ENCODE results near the gene IDH2. TPM values are rescaled to one million over a fixed set of nuclear protein-coding genes. Genes with fewer than 3 reads are reported as not detected.

Gene IDH2
- total RNA-seq, 1 experiment from 2014 or later, result 53.3 TPM

- Mint-ChIP-seq H3K27ac (peak overlapping the region; percentile 19; the same call in 1 of the 2 replicates), H3K4me3 (no peak overlapping the region), H3K27me3 (ENCODE audit: low read depth) (no peaks in the 10 kb centered on the region), H3K4me1 (peaks cover 56% of the 10 kb centered on the region), H3K9me3 (no peaks in the 10 kb centered on the region), H3K36me3 (no peaks in the 10 kb centered on the region; the same call in 1 of the 2 replicates)
- ChIA-PET POLR2A (interaction anchor here (1.8 kb wide), 1 partner anchor 33 kb away, joined by 4 read pairs; the partner anchor contains the start of gene ZNF710), CTCF (interaction anchor here (1.0 kb wide), 1 partner anchor 9 kb away, joined by 3 read pairs; no protein-coding TSS in a partner anchor)
- TF ChIP-seq NR1H2 (CRISPR knock-in tag; IDR thresholded peaks at IDR 0.05) (no peak), FOXJ3 (CRISPR knock-in tag; IDR thresholded peaks at IDR 0.05; ENCODE audit: borderline replicate concordance) (no peak), ATF6 (CRISPR knock-in tag; IDR thresholded peaks at IDR 0.05) (no peak), NFYB (CRISPR knock-in tag; conservative IDR thresholded peaks at IDR 0.05; ENCODE audit: low read depth) (no peak), SMAD4 (CRISPR knock-in tag; IDR thresholded peaks at IDR 0.05) (no peak), MYBL2 (CRISPR knock-in tag; IDR thresholded peaks at IDR 0.05) (no peak), ZNF263 (CRISPR knock-in tag; IDR thresholded peaks at IDR 0.05; ENCODE audit: low read depth) (no peak), TCF7 (CRISPR knock-in tag; IDR thresholded peaks at IDR 0.05; ENCODE audit: low read depth) (no peak), FOXP1 (CRISPR knock-in tag; IDR thresholded peaks at IDR 0.05; ENCODE audit: borderline replicate concordance) (no peak), KAT7 (CRISPR knock-in tag; IDR thresholded peaks at IDR 0.05; ENCODE audit: borderline replicate concordance) (no peak), MXD4 (CRISPR knock-in tag; IDR thresholded peaks at IDR 0.05; ENCODE audit: borderline replicate concordance) (no peak), NFE2L1 (CRISPR knock-in tag; IDR thresholded peaks at IDR 0.05) (no peak), ZNF138 (CRISPR knock-in tag; conservative IDR thresholded peaks at IDR 0.05) (no peak), NR2C2 (CRISPR knock-in tag; IDR thresholded peaks at IDR 0.05) (no peak), ZNF317 (CRISPR knock-in tag; IDR thresholded peaks at IDR 0.05; ENCODE audit: borderline replicate concordance, low read depth) (no peak), RELA (CRISPR knock-in tag; IDR thresholded peaks at IDR 0.05; ENCODE audit: borderline replicate concordance) (no peak), SMAD3 (CRISPR knock-in tag; IDR thresholded peaks at IDR 0.05; ENCODE audit: borderline replicate concordance) (no peak), NR3C1 (CRISPR knock-in tag; conservative IDR thresholded peaks at IDR 0.05; ENCODE audit: low read depth) (no peak), CTCF (IDR thresholded peaks at IDR 0.05) (no peak), E2F4 (CRISPR knock-in tag; IDR thresholded peaks at IDR 0.05; ENCODE audit: borderline replicate concordance, low read depth) (no peak)
- no peak for DNase-seq (ENCODE audit: low spot score)
- ATAC-seq, result no peak
Measured at GRCh38 chr15:90033448-90033847, 68.8 kb downstream of the IDH2 start.

Other genes with a start within 250 kb of the IDH2 start
- gene AP3S2, start 208.5 kb downstream of the IDH2 start, total RNA-seq (2021), result 35.7 to 40.0 TPM (median 36.7 TPM) in 3 replicates
- gene ARPIN, start 189.5 kb downstream of the IDH2 start, total RNA-seq (2021), result 3.5 to 4.8 TPM (median 4.7 TPM) in 3 replicates
- gene ZNF710, start 101.1 kb downstream of the IDH2 start, total RNA-seq (2021), result 22.3 to 25.9 TPM (median 24.0 TPM) in 3 replicates
- 50.1 to 53.3 TPM (median 50.2 TPM) in 3 replicates for gene SEMA4B, start 98.9 kb upstream of the IDH2 start, total RNA-seq (2021)
- gene CIB1, start 131.5 kb upstream of the IDH2 start, total RNA-seq (2021), result 26.1 to 29.6 TPM (median 26.9 TPM) in 3 replicates
- 2.6 to 6.7 TPM (median 5.3 TPM) in 3 replicates for gene GDPGP1, start 131.7 kb upstream of the IDH2 start, total RNA-seq (2021)
- gene TTLL13, start 147.1 kb upstream of the IDH2 start, total RNA-seq (2021), result 0.18 to 0.76 TPM (median 0.48 TPM) in 3 replicates
- 77.8 to 88.5 TPM (median 88.1 TPM) in 3 replicates for gene NGRN, start 163.2 kb upstream of the IDH2 start, total RNA-seq (2021)
- gene ZNF774, start 249.8 kb upstream of the IDH2 start, total RNA-seq (2021), result 2.6 to 3.6 TPM (median 2.9 TPM) in 3 replicates